ENCODE data around the gene NPAT.

DNA sequence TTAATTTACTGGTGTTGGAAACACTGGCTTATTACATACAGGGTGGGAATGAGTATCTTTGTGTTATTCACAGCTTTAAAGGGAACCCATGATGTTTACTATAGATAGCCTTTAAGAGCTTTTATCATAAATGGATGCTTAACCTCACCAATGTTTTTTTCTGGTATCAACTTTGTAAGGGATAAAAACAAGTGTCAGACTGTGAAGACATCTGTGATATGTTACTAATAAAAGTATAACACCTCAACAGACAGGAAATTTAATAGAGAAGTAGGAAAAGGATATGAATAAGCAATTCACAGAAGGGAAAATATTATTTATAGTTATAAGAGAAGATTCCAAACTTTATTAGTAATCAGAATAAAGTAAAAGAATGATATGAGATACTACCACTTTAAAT is 54.8 kb downstream of the NPAT start:
- TF ChIP-seq FOXM1 (IDR thresholded peaks at IDR 0.05; ENCODE audit: low read depth) (no peak), FOXM1 (CRISPR knock-in tag; IDR thresholded peaks at IDR 0.05; ENCODE audit: low read depth) (no peak), ZNF780A (CRISPR knock-in tag; IDR thresholded peaks at IDR 0.05) (no peak), ZNF644 (tag; IDR thresholded peaks at IDR 0.05; ENCODE audit: low read depth) (no peak), ELF1 (tag; IDR thresholded peaks at IDR 0.05) (no peak), MEIS2 (IDR thresholded peaks at IDR 0.05; ENCODE audit: partially characterized antibody) (no peak), EGR1 (conservative IDR thresholded peaks at IDR 0.05) (no peak), WHSC1 (IDR thresholded peaks at IDR 0.05; ENCODE audit: low read length) (no peak), KDM2B (CRISPR knock-in tag; IDR thresholded peaks at IDR 0.05) (no peak)
- TF ChIP-seq, protein P1, sequence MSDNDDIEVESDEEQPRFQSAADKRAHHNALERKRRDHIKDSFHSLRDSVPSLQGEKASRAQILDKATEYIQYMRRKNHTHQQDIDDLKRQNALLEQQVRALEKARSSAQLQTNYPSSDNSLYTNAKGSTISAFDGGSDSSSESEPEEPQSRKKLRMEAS (CRISPR knock-in tag; IDR thresholded peaks at IDR 0.05) = no peak
- TF ChIP-seq, protein P2, sequence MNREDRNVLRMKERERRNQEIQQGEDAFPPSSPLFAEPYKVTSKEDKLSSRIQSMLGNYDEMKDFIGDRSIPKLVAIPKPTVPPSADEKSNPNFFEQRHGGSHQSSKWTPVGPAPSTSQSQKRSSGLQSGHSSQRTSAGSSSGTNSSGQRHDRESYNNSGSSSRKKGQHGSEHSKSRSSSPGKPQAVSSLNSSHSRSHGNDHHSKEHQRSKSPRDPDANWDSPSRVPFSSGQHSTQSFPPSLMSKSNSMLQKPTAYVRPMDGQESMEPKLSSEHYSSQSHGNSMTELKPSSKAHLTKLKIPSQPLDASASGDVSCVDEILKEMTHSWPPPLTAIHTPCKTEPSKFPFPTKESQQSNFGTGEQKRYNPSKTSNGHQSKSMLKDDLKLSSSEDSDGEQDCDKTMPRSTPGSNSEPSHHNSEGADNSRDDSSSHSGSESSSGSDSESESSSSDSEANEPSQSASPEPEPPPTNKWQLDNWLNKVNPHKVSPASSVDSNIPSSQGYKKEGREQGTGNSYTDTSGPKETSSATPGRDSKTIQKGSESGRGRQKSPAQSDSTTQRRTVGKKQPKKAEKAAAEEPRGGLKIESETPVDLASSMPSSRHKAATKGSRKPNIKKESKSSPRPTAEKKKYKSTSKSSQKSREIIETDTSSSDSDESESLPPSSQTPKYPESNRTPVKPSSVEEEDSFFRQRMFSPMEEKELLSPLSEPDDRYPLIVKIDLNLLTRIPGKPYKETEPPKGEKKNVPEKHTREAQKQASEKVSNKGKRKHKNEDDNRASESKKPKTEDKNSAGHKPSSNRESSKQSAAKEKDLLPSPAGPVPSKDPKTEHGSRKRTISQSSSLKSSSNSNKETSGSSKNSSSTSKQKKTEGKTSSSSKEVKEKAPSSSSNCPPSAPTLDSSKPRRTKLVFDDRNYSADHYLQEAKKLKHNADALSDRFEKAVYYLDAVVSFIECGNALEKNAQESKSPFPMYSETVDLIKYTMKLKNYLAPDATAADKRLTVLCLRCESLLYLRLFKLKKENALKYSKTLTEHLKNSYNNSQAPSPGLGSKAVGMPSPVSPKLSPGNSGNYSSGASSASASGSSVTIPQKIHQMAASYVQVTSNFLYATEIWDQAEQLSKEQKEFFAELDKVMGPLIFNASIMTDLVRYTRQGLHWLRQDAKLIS (CRISPR knock-in tag; IDR thresholded peaks at IDR 0.05) = no peak
- TF ChIP-seq, protein P3, sequence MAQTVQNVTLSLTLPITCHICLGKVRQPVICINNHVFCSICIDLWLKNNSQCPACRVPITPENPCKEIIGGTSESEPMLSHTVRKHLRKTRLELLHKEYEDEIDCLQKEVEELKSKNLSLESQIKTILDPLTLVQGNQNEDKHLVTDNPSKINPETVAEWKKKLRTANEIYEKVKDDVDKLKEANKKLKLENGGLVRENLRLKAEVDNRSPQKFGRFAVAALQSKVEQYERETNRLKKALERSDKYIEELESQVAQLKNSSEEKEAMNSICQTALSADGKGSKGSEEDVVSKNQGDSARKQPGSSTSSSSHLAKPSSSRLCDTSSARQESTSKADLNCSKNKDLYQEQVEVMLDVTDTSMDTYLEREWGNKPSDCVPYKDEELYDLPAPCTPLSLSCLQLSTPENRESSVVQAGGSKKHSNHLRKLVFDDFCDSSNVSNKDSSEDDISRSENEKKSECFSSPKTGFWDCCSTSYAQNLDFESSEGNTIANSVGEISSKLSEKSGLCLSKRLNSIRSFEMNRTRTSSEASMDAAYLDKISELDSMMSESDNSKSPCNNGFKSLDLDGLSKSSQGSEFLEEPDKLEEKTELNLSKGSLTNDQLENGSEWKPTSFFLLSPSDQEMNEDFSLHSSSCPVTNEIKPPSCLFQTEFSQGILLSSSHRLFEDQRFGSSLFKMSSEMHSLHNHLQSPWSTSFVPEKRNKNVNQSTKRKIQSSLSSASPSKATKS (CRISPR knock-in tag; IDR thresholded peaks at IDR 0.05) = no peak
- TF ChIP-seq, protein P4, sequence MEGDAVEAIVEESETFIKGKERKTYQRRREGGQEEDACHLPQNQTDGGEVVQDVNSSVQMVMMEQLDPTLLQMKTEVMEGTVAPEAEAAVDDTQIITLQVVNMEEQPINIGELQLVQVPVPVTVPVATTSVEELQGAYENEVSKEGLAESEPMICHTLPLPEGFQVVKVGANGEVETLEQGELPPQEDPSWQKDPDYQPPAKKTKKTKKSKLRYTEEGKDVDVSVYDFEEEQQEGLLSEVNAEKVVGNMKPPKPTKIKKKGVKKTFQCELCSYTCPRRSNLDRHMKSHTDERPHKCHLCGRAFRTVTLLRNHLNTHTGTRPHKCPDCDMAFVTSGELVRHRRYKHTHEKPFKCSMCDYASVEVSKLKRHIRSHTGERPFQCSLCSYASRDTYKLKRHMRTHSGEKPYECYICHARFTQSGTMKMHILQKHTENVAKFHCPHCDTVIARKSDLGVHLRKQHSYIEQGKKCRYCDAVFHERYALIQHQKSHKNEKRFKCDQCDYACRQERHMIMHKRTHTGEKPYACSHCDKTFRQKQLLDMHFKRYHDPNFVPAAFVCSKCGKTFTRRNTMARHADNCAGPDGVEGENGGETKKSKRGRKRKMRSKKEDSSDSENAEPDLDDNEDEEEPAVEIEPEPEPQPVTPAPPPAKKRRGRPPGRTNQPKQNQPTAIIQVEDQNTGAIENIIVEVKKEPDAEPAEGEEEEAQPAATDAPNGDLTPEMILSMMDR (IDR thresholded peaks at IDR 0.05 in 2 of 3, conservative IDR thresholded peaks at IDR 0.05 in 1 of 3; ENCODE audit: insufficient read depth in 2 of 3, low read depth in 1 of 3, low read length in 3 of 3) = no peak

Data from K562 (cell line).